ENCODE measurements around the gene LHX8. TPM values are rescaled to one million over a fixed set of nuclear protein-coding genes. Genes with fewer than 3 reads are reported as not detected.

LHX8 gene
- total RNA-seq, 1 donor from 2014 or later, result 0.06 TPM

- Histone ChIP-seq H3F3A (ENCODE audit: low read depth) (no peaks in the 10 kb centered on the region), H3K4me3 (no peak overlapping the region), H3K4me2 (no peak overlapping the region), H3K9ac (no peak overlapping the region), H4K20me1 (ENCODE audit: low read depth) (no peaks in the 10 kb centered on the region), H3K27me3 (no peaks in the 10 kb centered on the region), H3K79me2 (ENCODE audit: low read depth) (no peaks in the 10 kb centered on the region), H3K9me3 (ENCODE audit: low read depth) (no peaks in the 10 kb centered on the region), H3K4me1 (no peaks in the 10 kb centered on the region), H3K36me3 (no peaks in the 10 kb centered on the region), H3K27ac (no peak overlapping the region), H2AFZ (replicated peaks) (no peak overlapping the region)
- TF ChIP-seq, protein P1, sequence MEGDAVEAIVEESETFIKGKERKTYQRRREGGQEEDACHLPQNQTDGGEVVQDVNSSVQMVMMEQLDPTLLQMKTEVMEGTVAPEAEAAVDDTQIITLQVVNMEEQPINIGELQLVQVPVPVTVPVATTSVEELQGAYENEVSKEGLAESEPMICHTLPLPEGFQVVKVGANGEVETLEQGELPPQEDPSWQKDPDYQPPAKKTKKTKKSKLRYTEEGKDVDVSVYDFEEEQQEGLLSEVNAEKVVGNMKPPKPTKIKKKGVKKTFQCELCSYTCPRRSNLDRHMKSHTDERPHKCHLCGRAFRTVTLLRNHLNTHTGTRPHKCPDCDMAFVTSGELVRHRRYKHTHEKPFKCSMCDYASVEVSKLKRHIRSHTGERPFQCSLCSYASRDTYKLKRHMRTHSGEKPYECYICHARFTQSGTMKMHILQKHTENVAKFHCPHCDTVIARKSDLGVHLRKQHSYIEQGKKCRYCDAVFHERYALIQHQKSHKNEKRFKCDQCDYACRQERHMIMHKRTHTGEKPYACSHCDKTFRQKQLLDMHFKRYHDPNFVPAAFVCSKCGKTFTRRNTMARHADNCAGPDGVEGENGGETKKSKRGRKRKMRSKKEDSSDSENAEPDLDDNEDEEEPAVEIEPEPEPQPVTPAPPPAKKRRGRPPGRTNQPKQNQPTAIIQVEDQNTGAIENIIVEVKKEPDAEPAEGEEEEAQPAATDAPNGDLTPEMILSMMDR (IDR thresholded peaks at IDR 0.05), result no peak
- TF ChIP-seq EZH2 (IDR thresholded peaks at IDR 0.05) (no peak), EZH2phosphoT487 (IDR thresholded peaks at IDR 0.05) (no peak)
- Mint-ChIP-seq H3K4me3 (no peak overlapping the region), H3K4me1 (no peaks in the 10 kb centered on the region), H3K27me3 (ENCODE audit: insufficient read depth, low read depth) (peaks cover 3% of the 10 kb centered on the region), H3K9me3 (no peaks in the 10 kb centered on the region), H3K36me3 (no peaks in the 10 kb centered on the region), H3K27ac (no peak overlapping the region)
- DNase-seq (ENCODE audit: low spot score), result no peak
Measured at GRCh38 chr1:75198163-75198562, 64.0 kb downstream of the LHX8 start.

DNA sequence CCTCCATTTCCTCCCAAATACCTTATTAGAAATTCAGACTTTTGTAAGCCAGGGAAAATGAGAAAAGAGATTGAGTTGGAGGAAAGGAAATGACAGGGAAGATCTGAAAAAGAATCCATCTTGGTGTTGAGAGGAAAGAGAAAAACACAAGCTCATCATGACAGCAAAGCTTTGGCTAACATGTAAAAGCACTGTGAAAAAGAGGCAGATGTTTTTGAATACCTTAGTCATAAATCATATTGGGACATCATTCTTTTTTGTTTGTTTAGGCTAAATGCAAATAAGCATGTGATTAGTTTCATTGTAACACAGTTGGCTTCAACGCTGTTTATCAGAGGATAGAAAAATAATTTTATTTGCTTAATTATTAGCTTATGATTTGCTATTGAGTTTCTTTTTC, 64.6 kb downstream of the LHX8 start:
- Histone ChIP-seq H3K27ac (no peak overlapping the region), H3K79me2 (ENCODE audit: low read depth) (no peaks in the 10 kb centered on the region), H3K9ac (no peak overlapping the region), H2AFZ (replicated peaks) (no peak overlapping the region), H3F3A (ENCODE audit: low read depth) (no peaks in the 10 kb centered on the region), H3K36me3 (no peaks in the 10 kb centered on the region), H3K4me2 (no peak overlapping the region), H3K4me3 (no peak overlapping the region), H4K20me1 (ENCODE audit: low read depth) (no peaks in the 10 kb centered on the region), H3K4me1 (no peaks in the 10 kb centered on the region), H3K9me3 (ENCODE audit: low read depth) (no peaks in the 10 kb centered on the region), H3K27me3 (no peaks in the 10 kb centered on the region)
- Mint-ChIP-seq H3K27me3 (ENCODE audit: insufficient read depth, low read depth) (peaks cover 3% of the 10 kb centered on the region), H3K4me1 (no peaks in the 10 kb centered on the region), H3K4me3 (no peak overlapping the region), H3K36me3 (no peaks in the 10 kb centered on the region), H3K27ac (no peak overlapping the region), H3K9me3 (no peaks in the 10 kb centered on the region)
- no peak for TF ChIP-seq EZH2phosphoT487 (IDR thresholded peaks at IDR 0.05)
- TF ChIP-seq, protein P1 (IDR thresholded peaks at IDR 0.05), result no peak
- TF ChIP-seq EZH2 (IDR thresholded peaks at IDR 0.05), result no peak
- no peak for DNase-seq (ENCODE audit: low spot score)

GRCh38 chr1:75202751-75203150, 68.6 kb downstream of the LHX8 start:
- H3K4me3 Mint-ChIP-seq, result no peak overlapping the region

More at GRCh38 chr1:75202751-75203150, 68.6 kb downstream of the LHX8 start:
- H3K4me1 ChIP-seq, result no peaks in the 10 kb centered on the region
- Mint-ChIP-seq H3K9me3 (no peaks in the 10 kb centered on the region), H3K4me1 (no peaks in the 10 kb centered on the region), H3K36me3 (no peaks in the 10 kb centered on the region), H3K27me3 (ENCODE audit: insufficient read depth, low read depth) (no peaks in the 10 kb centered on the region), H3K27ac (no peak overlapping the region)
- no peak for DNase-seq (ENCODE audit: low spot score)
- H3K4me3 ChIP-seq, result no peak overlapping the region
- no peak overlapping the region for H3K27ac ChIP-seq
- no peak overlapping the region for H3K4me2 ChIP-seq
- no peaks in the 10 kb centered on the region for H3F3A ChIP-seq (ENCODE audit: low read depth)
- H2AFZ ChIP-seq (replicated peaks), result no peak overlapping the region
- H3K36me3 ChIP-seq, result no peaks in the 10 kb centered on the region
- no peaks in the 10 kb centered on the region for H3K9me3 ChIP-seq (ENCODE audit: low read depth)
- no peaks in the 10 kb centered on the region for H4K20me1 ChIP-seq (ENCODE audit: low read depth)
- H3K27me3 ChIP-seq, result no peaks in the 10 kb centered on the region
- no peaks in the 10 kb centered on the region for H3K79me2 ChIP-seq (ENCODE audit: low read depth)
- TF ChIP-seq EZH2 (IDR thresholded peaks at IDR 0.05) (no peak), EZH2phosphoT487 (IDR thresholded peaks at IDR 0.05) (no peak)
- TF ChIP-seq, protein P1 (IDR thresholded peaks at IDR 0.05), result no peak
- no peak overlapping the region for H3K9ac ChIP-seq
